HepG2 (cell line): ENCODE data around the gene ZNF8. TPM values are rescaled to one million over a fixed set of nuclear protein-coding genes. Genes with fewer than 3 reads are reported as not detected.
"Not testable (repeated sequence)": the region's sequence is repeated elsewhere in the genome, so short reads cannot be mapped to it uniquely, and the experiment has no call there.

Source experiments
- ATAC-seq: fragments of 200-7000 bp; cut with Tn5 transposase; 3 replicates; pipeline ENCODE4 v1.9.1; 2020; ENCODE audit warnings: mild to moderate bottlenecking, moderate library complexity
- BruUV-seq: library from RNA; stranded (reverse); fragments of 400-500 nt; replicated peaks from 2 replicates; lab custom pipeline; 2021; lab: Mats Ljungman, UMichigan
- CTCF ChIA-PET: fragments of 300-600 bp; formaldehyde crosslinking; extraction: SDS; loops from one replicate; lab custom pipeline; 2021; ENCODE audit warnings: low total read pairs, inconsistent platforms, low intra/inter-chr PET ratio; lab: Yijun Ruan, JAX
- POLR2A ChIA-PET: fragments of 350-600 bp; sonication (Branson Sonifier 250); formaldehyde crosslinking; loops from one replicate; lab custom pipeline; 2020; ENCODE audit warnings: antibody characterized with exemption, inconsistent platforms; lab: Yijun Ruan, JAX
- DNase-seq: peaks from one replicate; pipeline ENCODE4 v3.0.0-alpha.2; 2015; ENCODE audit warnings: low spot score
- FAIRE-seq: peaks from 3 replicates; lab custom pipeline; 2011; peaks lifted over from hg19 to GRCh38; lab: Jason Lieb, UNC
- H2AFZ ChIP-seq: one replicate; pipeline ENCODE4 v1.6.1; 2011; ENCODE audit warnings: low read length, inconsistent platforms
- H3K27ac ChIP-seq: fragments of 300-600 bp; 3 replicates; pipeline ENCODE4 v1.8.0; 2011; ENCODE audit warnings: mixed run types, mild to moderate bottlenecking, mixed read lengths, low read length, inconsistent platforms; ENCODE audit not compliant: insufficient read depth; ENCODE audit errors: extremely low read length
- H3K27me3 ChIP-seq, 2 experiments: fragments of 200-600 bp in 1 of 2; 2 replicates in 1 of 2; 3 replicates in 1 of 2; pipeline versions ENCODE4 v1.6.0 to v1.8.0; 2011; ENCODE audit warnings: low read length in 2 of 2, mild to moderate bottlenecking in 2 of 2, moderate library complexity in 2 of 2, inconsistent platforms in 1 of 2; ENCODE audit not compliant: insufficient read depth in 2 of 2, control insufficient read depth in 1 of 2
- H3K36me3 ChIP-seq, 2 experiments: fragments of 200-600 bp in 1 of 2; replicated peaks in 1 of 2; 2 replicates in 1 of 2; 3 replicates in 1 of 2; pipeline versions ENCODE4 v1.5.1 to v1.8.0; 2011; ENCODE audit warnings: low read length in 2 of 2, inconsistent platforms in 1 of 2; ENCODE audit not compliant: insufficient read depth in 2 of 2, control insufficient read depth in 1 of 2
- H3K4me1 ChIP-seq: 2 replicates; pipeline ENCODE4 v1.5.1; 2012; ENCODE audit warnings: low read length, inconsistent platforms; ENCODE audit not compliant: insufficient read depth
- H3K4me2 ChIP-seq: 2 replicates; pipeline ENCODE4 v1.6.0; 2011; ENCODE audit warnings: low read depth, low read length, inconsistent platforms
- H3K4me3 ChIP-seq, 3 experiments: fragments of 200-600 bp in 1 of 3; sonication (generic), shearing (Covaris generic) in 1 of 3; replicated peaks in 1 of 3; 2 replicates each; pipeline ENCODE4 v1.5.1; 2011 to 2016; ENCODE audit warnings: low read length in 3 of 3, inconsistent platforms in 2 of 3, low read depth in 2 of 3, mild to moderate bottlenecking in 2 of 3, control low read depth in 1 of 3, mixed read lengths in 1 of 3; ENCODE audit not compliant: insufficient read depth in 1 of 3
- H3K79me2 ChIP-seq: one replicate; pipeline ENCODE4 v1.6.1; 2011; ENCODE audit warnings: low read length, inconsistent platforms; ENCODE audit not compliant: insufficient read depth
- H3K9ac ChIP-seq: 2 replicates; pipeline ENCODE4 v1.6.0; 2011; ENCODE audit warnings: mild to moderate bottlenecking, low read depth, low read length, inconsistent platforms; ENCODE audit not compliant: insufficient read depth
- H3K9me3 ChIP-seq: 2 replicates; pipeline ENCODE4 v1.5.1; 2012; ENCODE audit warnings: mild to moderate bottlenecking, low read length
- H4K20me1 ChIP-seq: 2 replicates; pipeline ENCODE4 v1.6.0; 2011; ENCODE audit warnings: inconsistent platforms, mild to moderate bottlenecking, low read length, moderate library complexity; ENCODE audit not compliant: insufficient read depth
- DPF2 ChIP-seq: sonication (generic); formaldehyde crosslinking; IDR thresholded peaks from 2 replicates; pipeline ENCODE4 v1.4.0; 2020; ENCODE audit warnings: mild to moderate bottlenecking, low read depth, missing genetic modification reagents, borderline replicate concordance
- FIP1L1 ChIP-seq: fragments of 200-400 bp; formaldehyde crosslinking; IDR thresholded peaks from 2 replicates; pipeline ENCODE4 v1.6.1; 2018; ENCODE audit warnings: low read depth, mild to moderate bottlenecking, low read length, moderate library complexity, borderline replicate concordance; ENCODE audit not compliant: insufficient read depth
- FOXJ3 ChIP-seq: sonication (generic); formaldehyde crosslinking; IDR thresholded peaks from 2 replicates; pipeline ENCODE4 v1.4.0; 2020; ENCODE audit warnings: missing genetic modification reagents, mild to moderate bottlenecking, borderline replicate concordance
- HHEX ChIP-seq: IDR thresholded peaks from 2 replicates; pipeline ENCODE4 v1.6.1; 2016; ENCODE audit warnings: control low read depth
- NONO ChIP-seq, 2 experiments: fragments of 450-650 bp in 1 of 2; sonication (generic) in 1 of 2; formaldehyde crosslinking in 1 of 2; IDR thresholded peaks in 1 of 2; conservative IDR thresholded peaks in 1 of 2; 2 replicates each; pipeline versions ENCODE4 v1.6.1 to v1.8.0; 2017 to 2022; ENCODE audit warnings: mild to moderate bottlenecking in 1 of 2, missing genetic modification reagents in 1 of 2, moderate library complexity in 1 of 2
- SMC3 ChIP-seq: IDR thresholded peaks from 2 replicates; pipeline ENCODE4 v1.6.1; 2011; ENCODE audit warnings: low read length, improper control_type of control experiment
- SP5 ChIP-seq: IDR thresholded peaks from 2 replicates; pipeline ENCODE4 v1.6.1; 2016; ENCODE audit warnings: low read depth, borderline replicate concordance
- ZFP36 ChIP-seq: fragments of 150-350 bp; IDR thresholded peaks from 2 replicates; pipeline ENCODE4 v1.6.1; 2018; ENCODE audit warnings: borderline replicate concordance, low read length, low read depth; ENCODE audit not compliant: partially characterized antibody
- ZMYM2 ChIP-seq: sonication (generic); formaldehyde crosslinking; IDR thresholded peaks from 2 replicates; pipeline ENCODE4 v1.8.0; 2022; ENCODE audit warnings: mild to moderate bottlenecking, missing genetic modification reagents
- ZNF10 ChIP-seq: sonication (generic); formaldehyde crosslinking; IDR thresholded peaks from 2 replicates; pipeline ENCODE4 v1.4.0; 2020; ENCODE audit warnings: mild to moderate bottlenecking, low read depth, missing genetic modification reagents, borderline replicate concordance
- ZNF180 ChIP-seq: sonication (generic); formaldehyde crosslinking; IDR thresholded peaks from 2 replicates; pipeline ENCODE4 v1.4.0; 2020; ENCODE audit warnings: low read depth, missing genetic modification reagents, borderline replicate concordance
- ZNF292 ChIP-seq: sonication (generic); formaldehyde crosslinking; IDR thresholded peaks from 2 replicates; pipeline ENCODE4 v1.8.1; 2022; ENCODE audit warnings: mild to moderate bottlenecking, low read depth, missing genetic modification reagents, borderline replicate concordance
- ZNF724P ChIP-seq: sonication (generic); formaldehyde crosslinking; IDR thresholded peaks from 2 replicates; pipeline ENCODE4 v1.8.0; 2022; ENCODE audit warnings: missing genetic modification reagents, borderline replicate concordance
- ZSCAN21 ChIP-seq: sonication (generic); formaldehyde crosslinking; IDR thresholded peaks from 2 replicates; pipeline ENCODE4 v1.8.0; 2022; ENCODE audit warnings: mild to moderate bottlenecking, missing genetic modification reagents, moderate library complexity, borderline replicate concordance
- WGBS: methylation state at CpG from one replicate; pipeline ENCODE4 v1.1.6; 2017; ENCODE audit warnings: low lambda C conversion rate; 5-methylcytosine and 5-hydroxymethylcytosine counted together
- in situ Hi-C: cut with HindIII; loops from 2 replicates; pipeline ENCODE4 v1.10.0; 2017; ENCODE audit warnings: low pct_unique_long_range_greater_than_20kb; ENCODE audit not compliant: extremely low pct_ligation_motif_present
- intact Hi-C: fragments of 100-400 bp; cut with micrococcal nuclease; formaldehyde crosslinking; loops from one replicate; pipeline ENCODE4 v1.10.0; 2022; ENCODE audit not compliant: unreplicated experiment
- polyA plus RNA-seq, 8 experiments: library from polyadenylated mRNA; depleted of rRNA in 3 of 8; stranded (reverse) in 7 of 8; unstranded in 1 of 8; fragments of >200 nt; fragmentation: Illumina TruSeq in 4 of 8; extraction: Trizol in 4 of 8; gene quantifications; 2 replicates each; pipeline versions ENCODE4 v1.2.1 to v1.2.3, GENCODE V29; 2011 to 2016; ENCODE audit warnings: low read depth in 4 of 8, missing spikeins in 1 of 8, mixed read lengths in 1 of 8; ENCODE audit not compliant: insufficient read depth in 1 of 8
- total RNA-seq, 5 experiments: library from RNA; depleted of rRNA; stranded (reverse); fragments of >200 nt; fragmentation: Illumina TruSeq; extraction: Trizol; gene quantifications; 2 replicates each; pipeline ENCODE4 v1.2.3, GENCODE V29; 2016; ENCODE audit warnings: low read depth in 1 of 5

Gene ZNF8
- total and polyA plus RNA-seq, 2 of the 13 experiments (the other 11 are each of a cell fraction or from before 2014, with no cell fraction given): 3.1 to 3.3 TPM

- Histone ChIP-seq H3K9me3 (peaks cover 92% of the 10 kb centered on the region), H3K4me1 (no peaks in the 10 kb centered on the region), H3K4me2 (no peak overlapping the region), H3K27me3 (no peaks in the 10 kb centered on the region), H3K79me2 (no peaks in the 10 kb centered on the region), H3K36me3 (peaks cover 21 to 69% of the 10 kb centered on the region in 2 experiments; a peak in 4 of 5 replicates), H4K20me1 (no peaks in the 10 kb centered on the region), H2AFZ (no peak overlapping the region), H3K9ac (no peak overlapping the region), H3K4me3 (no peak overlapping the region), H3K27ac (no peak overlapping the region)
- ChIA-PET POLR2A (no interaction called here), CTCF (no interaction called here)
- no peak for DNase-seq
- BruUV-seq: no TSS peak
- in situ Hi-C loops (no loop called here), intact Hi-C loops (no loop called here)
- ATAC-seq: no peak
- no peak for FAIRE-seq
- TF ChIP-seq ZNF724P (CRISPR knock-in tag) (peak; percentile 99), ZFP36 (peak; percentile 85), SMC3 (no peak), ZSCAN21 (CRISPR knock-in tag) (no peak), ZNF292 (no peak), DPF2 (CRISPR knock-in tag) (no peak), HHEX (no peak), NONO (IDR thresholded peaks at IDR 0.05) (no peak), NONO (CRISPR knock-in tag; conservative IDR thresholded peaks at IDR 0.05) (no peak), ZNF10 (CRISPR knock-in tag) (no peak), FOXJ3 (CRISPR knock-in tag) (no peak), ZNF180 (no peak), FIP1L1 (no peak), ZMYM2 (no peak), SP5 (CRISPR knock-in tag) (no peak)
- WGBS: 99% methylated on average over 2 of the region's 2 CpGs
Measured at GRCh38 chr19:58252102-58252685, 26.6 kb upstream of the ZNF8 start.

- H3K27me3 ChIP-seq, H3K4me3 ChIP-seq, POLR2A ChIA-PET, DNase-seq, H3K9ac ChIP-seq, CTCF ChIA-PET, H3K4me2 ChIP-seq, ATAC-seq, intact Hi-C loops, H3K4me1 ChIP-seq, H2AFZ ChIP-seq, H3K79me2 ChIP-seq, FAIRE-seq, H3K27ac ChIP-seq, H4K20me1 ChIP-seq, in situ Hi-C loops, BruUV-seq: not testable (repeated sequence)
- Histone ChIP-seq H3K36me3 (peaks cover 16 to 74% of the 10 kb centered on the region in 2 experiments), H3K9me3 (peaks cover 93% of the 10 kb centered on the region)
- WGBS: 49% methylated on average over 3 of the region's 4 CpGs
Measured at GRCh38 chr19:58258259-58258658, 20.5 kb upstream of the ZNF8 start.
